Activated CD4-positive, alpha-beta T cell treated with anti-CD3 and anti-CD28 coated beads, Interleukin-2, amount 50 U/mL, for 48 hours (primary cell): Measurements from ENCODE around the gene SEMA6A.

ENCODE experiments used
- DNase-seq, 2 experiments: peaks; one replicate each; pipeline ENCODE4 v3.0.0-alpha.2; 2020

SEMA6A gene

GRCh38 chr5:116436674-116437350, 137.8 kb downstream of the SEMA6A start:
- no peak for DNase-seq

DNA sequence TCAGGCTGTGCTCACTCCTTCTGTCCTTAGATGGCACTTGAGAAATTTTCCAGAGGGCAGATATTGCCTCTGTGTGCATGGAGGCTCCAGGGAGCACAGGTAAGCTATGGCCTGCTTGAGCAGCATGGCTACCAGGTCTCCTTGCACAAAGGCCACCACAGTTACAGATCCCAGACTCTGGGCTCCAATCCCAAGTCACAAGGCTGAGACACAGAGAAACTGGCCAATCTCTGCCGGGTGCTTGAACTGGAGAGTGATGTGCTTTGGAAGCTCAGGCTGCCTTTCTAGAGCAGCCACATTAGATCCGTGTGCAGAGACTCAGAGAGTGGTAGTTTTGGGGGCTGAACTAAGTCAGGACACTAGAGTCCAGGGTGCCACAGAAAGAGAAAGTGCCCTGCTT, 145.7 kb downstream of the SEMA6A start:
- DNase-seq = no peak

DNA sequence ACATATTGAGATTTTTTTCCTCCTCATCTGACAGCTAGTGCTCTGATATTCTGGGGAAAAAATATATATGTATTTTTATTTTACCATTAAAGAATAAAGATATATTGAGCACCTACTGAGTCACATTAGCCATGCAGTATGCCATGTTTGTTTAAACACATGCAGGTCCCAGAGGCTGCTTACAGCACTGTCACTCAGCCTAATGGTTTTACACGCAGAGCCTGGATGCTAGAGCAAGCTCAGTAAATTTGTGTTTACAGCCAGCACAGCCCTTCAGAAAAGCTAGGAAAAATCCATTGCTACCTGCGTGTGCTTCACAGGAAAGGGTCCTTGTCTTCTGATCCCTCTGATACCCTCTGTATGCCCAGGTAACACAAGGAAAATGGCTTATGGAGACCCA, 146.2 kb downstream of the SEMA6A start:
- DNase-seq = no peak

DNA sequence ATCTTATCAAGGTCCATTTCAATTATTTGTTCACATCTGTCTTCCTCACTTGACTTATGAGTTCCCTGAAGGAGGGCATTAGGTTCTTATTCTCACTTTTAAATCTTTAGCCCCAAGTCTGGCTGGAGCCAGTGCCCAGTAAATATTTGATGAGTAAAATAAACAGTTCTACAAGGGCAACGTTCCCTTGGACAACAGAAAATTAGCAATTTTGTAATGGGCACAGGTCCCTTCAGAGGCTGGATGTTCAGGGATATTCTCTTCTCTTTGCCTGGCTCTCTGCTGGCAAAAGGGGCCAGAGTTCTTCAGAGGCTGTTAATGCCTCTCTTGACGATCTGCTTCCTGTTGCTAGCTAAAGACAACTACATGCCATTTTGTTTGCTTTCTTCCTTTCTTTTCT, 149.7 kb downstream of the SEMA6A start:
- DNase-seq = no peak

DNA sequence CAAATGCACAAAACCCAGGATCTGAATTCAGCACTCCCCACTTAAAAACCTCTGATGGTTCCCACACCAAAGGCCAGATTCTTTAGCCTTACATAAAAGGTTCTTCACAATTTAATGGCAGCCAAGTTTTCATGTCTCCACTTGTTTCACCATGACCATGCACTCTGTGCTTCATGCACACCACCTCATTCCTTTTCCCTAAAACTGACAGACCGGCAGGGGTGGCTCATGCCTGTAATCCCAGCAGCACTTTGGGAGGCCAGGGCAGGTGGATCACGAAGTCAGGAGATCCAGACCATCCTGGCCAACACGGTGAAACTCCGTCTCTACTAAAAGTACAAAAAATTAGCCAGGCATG, 150.4 kb downstream of the SEMA6A start:
- no peak for DNase-seq

DNA sequence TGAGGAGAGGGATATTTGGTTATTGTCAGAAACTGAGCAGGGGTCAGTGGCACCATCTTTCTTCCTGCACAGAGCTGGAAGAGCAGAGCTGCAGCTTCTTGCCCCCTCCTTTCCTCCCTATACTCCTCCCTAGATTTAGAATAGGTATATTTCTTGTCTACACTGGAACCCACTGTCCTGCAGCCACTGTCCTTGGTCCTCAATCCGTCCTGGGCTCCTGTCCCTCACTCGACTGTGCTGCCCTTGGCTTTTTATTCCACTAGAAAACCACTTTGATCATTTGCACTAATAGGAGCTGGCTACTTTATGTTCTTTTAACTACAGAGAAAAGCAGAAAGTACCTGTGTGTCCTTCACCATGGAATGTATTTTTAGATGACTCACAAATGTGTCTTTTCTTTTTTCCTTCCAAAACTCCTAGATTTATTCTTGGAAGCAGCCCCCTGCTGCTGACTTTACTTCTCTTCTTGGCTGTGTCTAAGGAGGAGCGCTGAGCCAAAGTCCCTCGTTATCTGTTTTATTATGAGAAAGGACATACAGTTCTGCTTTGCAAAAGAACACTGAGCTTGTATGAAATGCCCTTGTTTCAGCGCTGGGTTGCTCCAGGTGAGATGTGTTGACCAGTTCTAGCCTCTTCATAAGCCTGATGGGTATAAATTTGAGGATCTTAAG, 150.9 kb downstream of the SEMA6A start:
- DNase-seq = no peak

- DNase-seq = no peak
Observed at GRCh38 chr5:116423141-116423540, 151.5 kb downstream of the SEMA6A start.

GRCh38 chr5:116421080-116421629, 153.5 kb downstream of the SEMA6A start:
- DNase-seq = no peak

DNA sequence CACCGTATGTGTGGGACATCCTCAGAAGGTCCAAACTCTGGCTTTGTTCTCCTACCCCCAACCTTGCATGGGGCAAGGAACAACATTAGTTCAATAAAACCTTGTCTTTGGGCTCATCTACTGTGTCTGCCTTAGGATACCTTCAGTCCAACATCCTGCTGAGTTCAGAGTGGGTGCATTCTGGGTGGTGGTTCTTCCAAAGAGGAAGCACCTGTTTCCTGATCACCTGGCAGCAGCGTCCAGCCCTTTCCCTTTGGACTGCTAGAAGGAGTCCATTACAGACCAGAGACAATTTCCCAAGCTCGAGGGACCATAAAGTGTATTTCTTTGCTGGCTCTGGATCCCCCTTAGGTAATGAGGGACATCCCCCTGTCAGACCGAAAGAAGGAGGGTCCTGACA, 154.1 kb downstream of the SEMA6A start:
- DNase-seq = no peak

- no peak for DNase-seq
Observed at GRCh38 chr5:116419258-116419657, 155.4 kb downstream of the SEMA6A start.

DNA sequence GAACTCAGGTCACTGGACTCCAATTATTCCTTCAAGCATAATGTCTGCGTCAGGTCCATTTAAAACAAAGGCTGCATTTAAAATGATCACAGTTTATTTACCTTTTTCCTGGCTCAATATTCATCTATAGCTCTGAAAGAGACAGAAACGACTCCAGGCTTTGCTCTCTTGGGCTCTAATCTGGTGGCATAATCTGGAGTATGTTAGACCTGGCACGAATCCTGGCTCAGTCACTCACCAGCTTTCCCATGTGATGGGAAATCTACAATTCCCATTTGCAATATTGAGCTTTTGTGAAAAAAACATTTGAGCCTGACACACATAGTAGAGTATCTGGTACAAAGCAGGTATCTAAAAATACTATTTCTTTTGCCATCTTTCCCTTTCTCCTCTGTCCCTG, 155.8 kb downstream of the SEMA6A start:
- no peak for DNase-seq

DNA sequence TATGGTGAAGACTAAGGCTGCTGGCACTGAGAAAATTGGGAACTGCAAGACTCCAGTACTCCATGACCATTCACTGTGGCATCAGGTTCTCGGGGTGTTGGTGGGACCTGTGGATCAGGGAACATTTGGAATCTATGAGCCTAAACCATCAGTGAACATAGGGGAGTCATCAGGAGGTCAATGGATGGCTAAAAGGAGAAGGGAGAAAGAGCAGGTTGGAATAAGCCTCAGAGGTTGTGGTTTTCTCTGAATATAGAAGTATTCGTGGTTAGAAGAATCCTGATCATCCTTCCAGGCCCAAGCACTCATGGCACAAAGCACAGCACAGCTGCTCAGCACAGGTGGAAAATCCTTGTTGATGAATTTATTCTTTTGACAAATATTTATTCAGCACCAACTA, 156.6 kb downstream of the SEMA6A start:
- DNase-seq = no peak

DNA sequence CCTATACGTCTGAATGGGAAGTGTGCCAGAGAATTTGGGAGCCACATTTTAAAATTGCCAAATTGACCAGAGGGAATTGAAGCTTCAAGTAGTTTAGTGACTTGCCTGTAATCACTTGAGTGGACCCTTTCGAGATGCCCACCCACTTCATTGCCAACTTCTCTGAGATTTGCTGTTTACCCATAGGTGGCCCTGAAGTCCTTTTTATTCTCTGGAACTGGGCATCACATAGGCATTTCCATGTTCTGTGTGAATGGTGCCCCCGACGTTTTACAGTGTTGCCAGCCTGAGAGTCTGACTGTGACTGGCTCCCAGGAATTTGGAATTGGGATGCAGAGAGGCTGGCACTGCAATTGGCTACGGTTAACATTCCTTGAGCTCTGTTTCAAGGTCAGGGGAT, 158.6 kb downstream of the SEMA6A start:
- DNase-seq = no peak

GRCh38 chr5:116415182-116415581, 159.4 kb downstream of the SEMA6A start:
- DNase-seq = no peak

DNA sequence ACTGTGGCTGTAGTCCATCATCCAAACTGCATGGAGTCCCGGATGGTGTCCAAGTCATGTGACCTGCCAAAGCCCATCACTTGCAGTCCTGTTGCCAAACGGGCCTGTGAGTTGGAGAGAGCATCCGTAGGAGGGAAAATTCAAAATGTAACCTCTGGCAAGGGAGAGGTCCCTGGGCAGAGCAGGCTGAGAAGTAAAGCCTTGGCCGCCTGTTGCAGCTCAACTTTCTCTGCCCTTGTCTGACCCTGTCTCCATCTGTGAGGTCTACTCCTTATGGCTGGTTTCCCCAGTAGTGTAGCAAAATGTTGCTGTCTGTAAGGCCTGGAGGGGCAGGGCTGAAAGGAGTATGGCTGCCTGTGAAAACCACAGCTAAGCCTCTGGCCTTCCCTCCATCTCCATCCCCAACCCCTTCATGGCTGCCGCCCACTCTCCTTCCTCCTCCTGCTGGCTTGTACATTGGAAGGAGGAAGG, 163.5 kb downstream of the SEMA6A start:
- DNase-seq = no peak

GRCh38 chr5:116410336-116410890, 164.2 kb downstream of the SEMA6A start:
- no peak for DNase-seq

DNA sequence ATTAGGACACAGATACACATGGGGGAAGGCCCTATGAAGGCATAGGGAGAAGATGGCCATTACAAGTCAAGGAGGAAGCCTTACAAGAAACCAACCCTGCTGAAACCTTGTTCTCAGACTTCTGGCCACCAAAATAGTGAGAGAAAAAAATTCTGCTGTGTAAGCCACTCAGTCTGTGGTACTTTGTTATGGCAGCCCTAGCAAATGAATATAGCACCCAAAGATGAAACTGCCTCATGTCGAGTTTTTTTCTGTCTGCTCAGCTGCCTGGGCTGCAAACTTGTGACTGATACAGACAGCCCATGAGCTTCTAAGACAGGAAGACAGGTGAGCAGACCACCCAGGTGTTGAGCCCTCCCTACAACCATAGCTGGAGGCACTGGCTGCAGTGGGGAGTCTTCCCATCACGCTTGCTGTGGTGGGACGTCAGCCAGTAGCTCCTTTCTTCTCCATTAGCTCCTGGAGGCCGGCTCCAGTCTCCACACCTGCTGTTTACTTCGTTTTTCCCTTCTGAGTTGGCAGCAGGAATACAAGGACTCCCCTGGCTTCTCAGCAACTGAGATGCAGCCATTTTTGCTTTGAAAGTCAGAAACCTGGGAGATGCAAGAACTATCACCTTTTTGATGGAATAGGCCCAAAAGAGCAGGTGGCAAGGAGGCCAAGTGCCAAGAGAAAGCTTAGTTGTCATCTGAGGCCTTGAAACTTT, 164.9 kb downstream of the SEMA6A start:
- no peak for DNase-seq

DNA sequence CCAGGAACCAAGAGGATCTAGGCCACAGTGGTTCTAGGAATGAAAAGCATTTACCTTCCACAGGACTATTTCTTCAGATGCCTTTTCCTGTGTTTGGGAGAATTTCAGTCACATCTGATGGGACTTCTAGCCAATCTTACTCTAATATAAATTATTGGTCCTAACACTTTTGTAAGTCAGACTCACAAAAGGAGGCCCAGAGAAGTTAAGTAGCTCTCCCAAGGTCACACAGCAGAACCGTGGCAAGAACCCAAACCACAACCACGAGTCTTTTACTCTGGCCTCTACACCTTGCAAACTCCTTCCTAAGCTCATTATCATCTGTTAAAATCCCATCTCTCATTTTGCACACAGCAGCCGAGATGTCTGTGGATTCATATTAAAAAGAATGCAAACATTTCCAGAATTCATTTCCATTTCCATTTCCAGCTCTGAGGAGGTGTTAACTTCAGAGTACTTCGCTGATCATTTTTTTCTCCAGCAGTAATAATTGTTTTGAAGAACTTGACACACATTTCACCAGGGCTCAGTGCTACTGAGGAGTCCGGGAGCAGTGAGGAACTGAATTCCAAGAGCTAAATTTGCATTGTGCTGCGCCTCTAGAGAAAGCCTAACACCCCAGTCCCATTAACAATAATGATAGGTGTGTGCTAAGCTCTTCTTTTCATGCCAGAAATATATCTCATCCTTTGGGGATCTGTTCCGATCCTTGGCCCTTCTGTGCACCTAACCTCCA, 168.1 kb downstream of the SEMA6A start:
- no peak for DNase-seq

- no peak for DNase-seq
Observed at GRCh38 chr5:116404792-116405191, 169.8 kb downstream of the SEMA6A start.

GRCh38 chr5:116404016-116404415, 170.6 kb downstream of the SEMA6A start:
- no peak for DNase-seq

- no peak for DNase-seq
Observed at GRCh38 chr5:116402235-116402634, 172.4 kb downstream of the SEMA6A start.

DNA sequence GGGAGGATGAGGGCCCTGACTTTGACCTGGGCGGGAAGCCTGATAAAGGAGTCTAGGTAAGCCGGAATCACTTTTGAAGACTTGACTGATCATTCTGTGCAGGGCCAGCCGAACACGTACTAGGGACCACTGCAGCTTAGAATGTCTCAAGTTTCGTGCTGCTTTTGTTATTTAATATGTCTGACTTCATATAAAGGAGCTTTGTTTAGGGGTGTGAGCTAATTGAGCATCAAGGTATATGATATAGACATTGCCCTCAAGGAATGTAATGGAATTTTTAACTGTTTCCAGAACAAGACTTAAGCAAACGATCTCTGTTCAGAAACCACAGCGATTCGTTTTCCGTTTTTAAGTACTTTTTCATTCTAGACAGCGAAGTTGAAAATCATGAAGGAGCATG, 173.0 kb downstream of the SEMA6A start:
- DNase-seq = no peak
